Lung (tissue), 12 donors: ENCODE data around the gene METTL27. TPM values are rescaled to one million over a fixed set of nuclear protein-coding genes. Genes with fewer than 3 reads are reported as not detected.
"Not testable (repeated sequence)": the region's sequence is repeated elsewhere in the genome, so short reads cannot be mapped to it uniquely, and the experiment has no call there.

ENCODE experiments used
- ATAC-seq: fragments of 200-7000 bp; cut with Tn5 transposase; one replicate; pipeline ENCODE4 v1.9.1; 2020; ENCODE audit warnings: moderate number of reproducible peaks; ENCODE audit not compliant: insufficient read depth, low FRiP score
- DNase-seq, 3 donors: peaks; one replicate each; pipeline ENCODE4 v3.0.0-alpha.2; 2013 to 2017
- H3K27ac ChIP-seq, 2 donors: one replicate each; pipeline ENCODE4 v1.5.1; 2013; ENCODE audit warnings: mild to moderate bottlenecking in 2 of 2, moderate library complexity in 2 of 2, control low read depth in 1 of 2, inconsistent platforms in 1 of 2, low read depth in 1 of 2, low read length in 1 of 2
- H3K27me3 ChIP-seq, 3 donors: one replicate each; pipeline ENCODE4 v1.5.1; 2013; ENCODE audit warnings: low read length in 2 of 3; ENCODE audit not compliant: control insufficient read depth in 3 of 3, insufficient read depth in 3 of 3
- H3K36me3 ChIP-seq, 4 donors: one replicate each; pipeline ENCODE4 v1.5.1; 2013; ENCODE audit warnings: low read length in 4 of 4, mild to moderate bottlenecking in 1 of 4, moderate library complexity in 1 of 4; ENCODE audit not compliant: control insufficient read depth in 4 of 4, insufficient read depth in 4 of 4
- H3K4me1 ChIP-seq, 5 donors: one replicate each; pipeline ENCODE4 v1.5.1; 2013; ENCODE audit warnings: low read length in 5 of 5, mild to moderate bottlenecking in 2 of 5, moderate library complexity in 1 of 5; ENCODE audit not compliant: control insufficient read depth in 5 of 5, insufficient read depth in 5 of 5
- H3K4me3 ChIP-seq: one replicate; pipeline ENCODE4 v1.5.1; 2013; ENCODE audit warnings: mild to moderate bottlenecking, control low read depth, moderate library complexity
- H3K9ac ChIP-seq, 2 donors: one replicate each; pipeline ENCODE4 v1.5.1; 2013; ENCODE audit warnings: low read length in 2 of 2, control low read depth in 1 of 2; ENCODE audit not compliant: insufficient read depth in 1 of 2
- H3K9me3 ChIP-seq, 4 donors: one replicate each; pipeline ENCODE4 v1.5.1; 2013; ENCODE audit warnings: low read length in 3 of 4, mild to moderate bottlenecking in 1 of 4, moderate library complexity in 1 of 4; ENCODE audit not compliant: control insufficient read depth in 4 of 4, insufficient read depth in 3 of 4
- WGBS, 2 donors: extraction: QIAGEN DNeasy Blood & Tissue Kit; methylation state at CpG; one replicate each; pipeline ENCODE4 v1.1.7; 2013; 5-methylcytosine and 5-hydroxymethylcytosine counted together
- polyA plus RNA-seq, 2 donors: library from polyadenylated mRNA; stranded (reverse); fragments of 200-250 nt; gene quantifications; one replicate each; pipeline ENCODE4 v1.2.1, GENCODE V29; 2013
- total RNA-seq, 2 donors: library from RNA; depleted of rRNA in 1 of 2; stranded (reverse); fragments of >200 nt in 1 of 2; gene quantifications; one replicate each; pipeline ENCODE4 v1.2.1, GENCODE V29; 2014 to 2021
- TF ChIP-seq, protein P1 (sequence below): IDR thresholded peaks from 2 replicates; pipeline ENCODE4 v1.5.1; 2012; ENCODE audit warnings: mild to moderate bottlenecking; ENCODE audit errors: control extremely low read depth, extremely low read depth
- donor health status: control.
- donor health status: control.
- donor health status: Bipolar disorder and iron deficiency.
- donor health status: healthy.
- donor health status: DM: yes; HTN: yes; CAD: no.

METTL27 gene
- total and polyA plus RNA-seq, 4 donors = 2.3 to 22.1 (median 5.1) TPM

GRCh38 chr7:73885433-73885974 is 43.2 kb upstream of the METTL27 start:
- Histone ChIP-seq H3K36me3 (no peaks in the 10 kb centered on the region), H3K9me3 (no peaks in the 10 kb centered on the region), H3K27ac (peak overlapping the region in 1 of 2 donors; percentile 27), H3K4me1 (peaks cover 0 to 36% (median 27%) of the 10 kb centered on the region in 5 donors), H3K4me3 (no peak overlapping the region), H3K9ac (no peak overlapping the region), H3K27me3 (no peaks in the 10 kb centered on the region)
- DNase-seq (no peak), ATAC-seq (no peak)
- WGBS, 2 donors = 92 to 94% methylated on average over 3 of the region's 3 CpGs
- TF ChIP-seq, protein P1, sequence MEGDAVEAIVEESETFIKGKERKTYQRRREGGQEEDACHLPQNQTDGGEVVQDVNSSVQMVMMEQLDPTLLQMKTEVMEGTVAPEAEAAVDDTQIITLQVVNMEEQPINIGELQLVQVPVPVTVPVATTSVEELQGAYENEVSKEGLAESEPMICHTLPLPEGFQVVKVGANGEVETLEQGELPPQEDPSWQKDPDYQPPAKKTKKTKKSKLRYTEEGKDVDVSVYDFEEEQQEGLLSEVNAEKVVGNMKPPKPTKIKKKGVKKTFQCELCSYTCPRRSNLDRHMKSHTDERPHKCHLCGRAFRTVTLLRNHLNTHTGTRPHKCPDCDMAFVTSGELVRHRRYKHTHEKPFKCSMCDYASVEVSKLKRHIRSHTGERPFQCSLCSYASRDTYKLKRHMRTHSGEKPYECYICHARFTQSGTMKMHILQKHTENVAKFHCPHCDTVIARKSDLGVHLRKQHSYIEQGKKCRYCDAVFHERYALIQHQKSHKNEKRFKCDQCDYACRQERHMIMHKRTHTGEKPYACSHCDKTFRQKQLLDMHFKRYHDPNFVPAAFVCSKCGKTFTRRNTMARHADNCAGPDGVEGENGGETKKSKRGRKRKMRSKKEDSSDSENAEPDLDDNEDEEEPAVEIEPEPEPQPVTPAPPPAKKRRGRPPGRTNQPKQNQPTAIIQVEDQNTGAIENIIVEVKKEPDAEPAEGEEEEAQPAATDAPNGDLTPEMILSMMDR = no peak

GRCh38 chr7:73884867-73885422 is 42.6 kb upstream of the METTL27 start:
- H3K27ac ChIP-seq, H3K27me3 ChIP-seq, H3K36me3 ChIP-seq, H3K9me3 ChIP-seq, ATAC-seq, H3K4me3 ChIP-seq, H3K9ac ChIP-seq, DNase-seq: not testable (repeated sequence)
- H3K4me1 ChIP-seq = peaks cover 0 to 35% (median 29%) of the 10 kb centered on the region in 5 donors
- WGBS, 2 donors = 89 to 94% methylated on average over 3 of the region's 3 CpGs

GRCh38 chr7:73882047-73882402 is 39.7 kb upstream of the METTL27 start:
- WGBS, 2 donors = 74 to 90% methylated on average over 3 of the region's 3 CpGs
- Histone ChIP-seq H3K9me3 (no peaks in the 10 kb centered on the region), H3K9ac (no peak overlapping the region), H3K4me1 (peaks cover 0 to 42% (median 35%) of the 10 kb centered on the region in 5 donors), H3K27me3 (no peaks in the 10 kb centered on the region), H3K27ac (no peak overlapping the region), H3K36me3 (no peaks in the 10 kb centered on the region), H3K4me3 (no peak overlapping the region)
- ATAC-seq (no peak), DNase-seq (no peak)
- TF ChIP-seq, protein P1 = no peak

- WGBS, 2 donors = 42 to 57% methylated on average over 5 of the region's 5 CpGs
- Histone ChIP-seq H3K4me3 (no peak overlapping the region), H3K4me1 (peaks cover 0 to 42% (median 29%) of the 10 kb centered on the region in 5 donors), H3K27me3 (no peaks in the 10 kb centered on the region), H3K27ac (peak overlapping the region; percentile 60 to 68), H3K9me3 (no peaks in the 10 kb centered on the region), H3K9ac (no peak overlapping the region), H3K36me3 (no peaks in the 10 kb centered on the region)
- ATAC-seq (no peak), DNase-seq (no peak)
- TF ChIP-seq, protein P1 = no peak
These were observed 39.2 kb upstream of the METTL27 start for GRCh38 chr7:73881352-73882046.
